Measurements from ENCODE around the gene BICD1.

Gene BICD1

GRCh38 chr12:32285489-32285888 lies 178.8 kb downstream of the BICD1 start:
- no peak for DNase-seq

- no peak for DNase-seq
Measured at GRCh38 chr12:32290411-32290810, 183.8 kb downstream of the BICD1 start.

GRCh38 chr12:32292151-32292550 lies 185.5 kb downstream of the BICD1 start:
- no peak for DNase-seq

GRCh38 chr12:32293808-32294419 lies 187.3 kb downstream of the BICD1 start:
- no peak for DNase-seq

GRCh38 chr12:32296567-32296966 lies 189.9 kb downstream of the BICD1 start:
- no peak for DNase-seq

- DNase-seq: no peak
Measured at GRCh38 chr12:32298917-32299316, 192.3 kb downstream of the BICD1 start.

DNA sequence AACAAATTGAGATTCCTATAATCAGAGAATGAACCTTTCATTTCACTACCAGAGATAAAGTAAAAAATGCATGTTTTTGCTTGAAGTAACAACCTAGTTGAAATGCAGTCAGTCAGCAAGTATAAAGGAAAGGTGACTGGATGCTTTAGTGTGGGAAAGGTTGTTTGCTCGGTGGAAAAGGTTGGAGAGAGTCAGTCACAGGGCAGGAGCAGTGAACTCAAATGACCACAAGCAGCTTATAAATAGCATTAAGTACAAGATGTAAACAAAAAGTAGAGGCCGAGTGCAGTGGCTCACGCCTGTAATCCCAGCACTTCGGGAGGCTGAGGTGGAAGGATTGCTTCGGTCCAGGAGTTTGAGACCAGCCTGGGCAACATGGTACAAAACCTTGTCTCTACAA lies 194.6 kb downstream of the BICD1 start:
- no peak for DNase-seq

DNA sequence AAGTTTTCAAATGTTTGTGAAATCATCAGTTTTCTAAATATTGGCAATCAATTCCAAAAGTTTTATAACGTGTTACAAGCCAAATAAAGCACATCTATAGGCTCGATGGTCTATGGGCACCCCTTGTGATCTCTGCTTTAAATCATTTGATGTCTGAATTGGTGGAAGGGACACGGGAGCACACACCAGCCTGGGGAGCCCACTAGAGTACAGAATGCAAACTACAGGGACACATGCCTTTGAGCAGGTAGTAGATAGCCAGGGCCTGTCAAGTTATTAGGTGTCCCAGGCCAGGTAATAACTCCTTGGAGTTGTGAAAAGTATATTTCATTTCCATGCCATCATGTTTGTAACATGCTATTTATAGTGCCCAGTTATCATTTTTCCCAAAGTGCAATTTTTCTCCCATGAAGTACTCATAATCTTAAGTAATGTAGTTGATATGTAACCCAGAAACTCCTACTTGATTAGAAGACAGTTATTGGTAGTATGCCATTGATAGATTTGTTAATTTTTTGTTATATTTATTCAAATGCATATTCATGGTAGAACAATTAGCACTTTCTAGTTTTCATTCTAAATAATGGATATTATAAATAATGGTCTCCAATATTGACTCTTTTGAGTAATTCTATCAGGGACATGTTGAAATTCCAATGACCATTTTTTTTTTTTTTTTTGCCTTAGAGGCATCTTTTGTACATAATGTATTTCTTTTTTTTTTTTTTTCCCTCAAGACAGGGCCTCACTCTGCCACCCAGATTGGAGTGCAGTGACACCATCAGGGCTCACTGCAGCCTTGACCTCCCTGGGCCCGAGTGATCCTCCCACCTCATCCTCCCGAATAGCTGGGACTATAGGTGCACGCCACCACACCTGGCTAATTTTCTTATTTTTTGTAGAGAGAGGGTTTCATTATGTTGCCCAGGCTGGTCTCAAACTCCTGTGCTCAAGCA lies 195.8 kb downstream of the BICD1 start:
- DNase-seq: peak; percentile 39

GRCh38 chr12:32303174-32303549 lies 196.5 kb downstream of the BICD1 start:
- DNase-seq: no peak

GRCh38 chr12:32305163-32305562 lies 198.5 kb downstream of the BICD1 start:
- no peak for DNase-seq

GRCh38 chr12:32307326-32307725 lies 200.7 kb downstream of the BICD1 start:
- DNase-seq: no peak

DNA sequence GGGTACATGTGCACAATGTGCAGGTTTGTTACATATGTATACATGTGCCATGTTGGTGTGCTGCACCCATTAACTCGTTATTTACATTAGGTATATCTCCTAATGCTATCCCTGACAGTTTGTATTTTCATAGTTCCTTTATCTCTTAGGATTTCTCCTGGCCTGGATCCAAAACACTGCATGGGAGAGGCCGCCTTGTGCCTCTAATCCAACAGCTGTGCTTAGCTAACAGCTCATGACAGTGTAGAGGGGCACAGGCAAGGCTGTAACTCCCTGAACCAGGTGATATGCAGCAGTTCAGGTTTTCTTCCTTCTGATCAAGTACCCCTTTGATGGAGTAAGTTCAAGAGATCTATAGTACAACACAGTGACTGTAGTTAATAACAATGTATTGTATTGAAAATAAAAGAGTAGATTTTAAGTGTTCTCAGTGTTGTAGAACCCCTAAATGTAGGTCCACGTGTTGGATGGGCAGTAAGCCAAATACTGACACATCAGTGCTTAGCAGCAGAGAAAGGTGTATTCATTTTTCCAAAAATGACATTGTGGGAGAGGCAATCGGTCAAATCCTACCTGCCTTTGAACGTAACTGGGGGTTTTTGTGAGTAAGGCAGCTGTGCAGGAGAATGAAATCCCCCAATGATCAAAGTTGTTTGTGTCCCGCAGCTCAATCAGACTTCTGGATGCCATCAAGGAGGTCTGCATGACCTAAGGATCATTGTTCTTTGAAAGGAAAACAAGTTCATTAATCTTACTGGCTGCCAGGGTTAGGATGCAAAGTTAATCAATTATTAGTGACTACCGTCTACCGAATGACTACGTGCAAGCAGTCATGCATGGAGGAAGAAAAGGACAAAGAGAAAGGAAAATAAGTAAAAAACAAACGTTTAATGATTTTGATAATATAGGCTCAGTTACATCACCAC lies 203.4 kb downstream of the BICD1 start:
- no peak for DNase-seq

DNA sequence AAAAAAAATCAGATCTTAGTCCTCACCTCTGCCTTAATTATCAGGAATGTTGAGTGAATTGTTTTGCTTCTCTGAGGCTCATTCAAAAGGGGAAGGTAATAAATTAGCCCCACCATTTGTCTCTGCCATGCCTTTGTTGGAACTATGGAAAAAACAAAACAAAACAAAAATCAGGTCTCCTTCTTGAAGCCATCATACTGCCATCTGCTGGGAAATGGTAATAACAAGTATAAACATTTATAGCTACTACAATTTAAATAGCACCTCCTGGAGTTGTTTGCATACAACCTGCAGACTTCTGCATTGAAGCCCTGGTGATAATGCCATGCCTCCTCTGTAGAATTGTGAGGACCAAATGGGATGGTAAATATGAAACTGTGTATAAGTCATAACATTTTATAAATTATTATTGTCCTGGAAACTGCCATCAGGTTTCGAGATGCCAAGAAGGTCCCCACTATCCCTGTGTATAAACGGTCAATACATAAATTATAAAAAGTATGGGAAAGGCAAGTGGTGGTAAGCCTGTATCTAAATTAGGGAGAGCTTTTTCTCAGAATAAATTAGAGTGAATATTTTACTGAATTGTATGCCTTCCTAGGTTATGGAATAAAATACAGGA lies 205.5 kb downstream of the BICD1 start:
- peak; percentile 53 for DNase-seq

DNA sequence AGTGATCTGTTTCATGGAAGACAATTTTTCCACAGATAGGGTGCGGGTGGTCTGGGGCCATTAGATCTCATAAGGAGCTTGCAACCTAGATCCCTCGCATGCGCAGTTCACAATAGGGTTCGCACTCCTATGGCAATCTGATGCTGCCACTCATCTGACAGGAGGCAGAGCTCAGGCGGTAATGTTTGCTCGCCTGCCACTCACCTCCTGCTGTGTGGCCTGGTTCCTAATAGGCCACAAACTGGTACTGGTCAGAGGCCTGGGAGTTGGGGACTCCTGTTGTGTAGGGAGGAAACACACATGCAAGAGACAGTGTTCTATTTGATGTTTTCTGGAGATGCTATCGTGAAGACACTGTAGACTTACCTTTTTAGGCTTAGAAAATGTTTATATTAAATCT lies 215.7 kb downstream of the BICD1 start:
- no peak for DNase-seq

GRCh38 chr12:32331133-32331532 lies 224.5 kb downstream of the BICD1 start:
- DNase-seq: no peak

DNA sequence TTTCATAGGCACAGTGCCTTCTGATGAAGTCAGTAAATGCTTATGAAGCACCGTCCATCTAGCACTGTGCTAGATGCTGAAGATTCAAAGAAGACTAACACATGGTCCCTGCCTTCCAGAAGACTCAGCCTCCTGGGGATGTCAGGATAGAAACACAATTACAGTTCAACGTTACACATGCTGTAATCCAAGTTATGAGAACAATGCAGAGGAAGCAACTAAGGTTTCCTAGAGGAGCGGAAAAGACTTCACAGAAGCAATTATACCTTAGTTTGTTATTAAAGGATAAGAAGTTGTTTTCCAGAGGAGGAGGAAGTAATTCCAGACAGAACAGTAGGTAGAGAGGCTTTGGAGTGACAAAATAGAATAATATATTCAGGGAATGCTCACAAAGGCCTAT lies 225.8 kb downstream of the BICD1 start:
- no peak for DNase-seq

DNA sequence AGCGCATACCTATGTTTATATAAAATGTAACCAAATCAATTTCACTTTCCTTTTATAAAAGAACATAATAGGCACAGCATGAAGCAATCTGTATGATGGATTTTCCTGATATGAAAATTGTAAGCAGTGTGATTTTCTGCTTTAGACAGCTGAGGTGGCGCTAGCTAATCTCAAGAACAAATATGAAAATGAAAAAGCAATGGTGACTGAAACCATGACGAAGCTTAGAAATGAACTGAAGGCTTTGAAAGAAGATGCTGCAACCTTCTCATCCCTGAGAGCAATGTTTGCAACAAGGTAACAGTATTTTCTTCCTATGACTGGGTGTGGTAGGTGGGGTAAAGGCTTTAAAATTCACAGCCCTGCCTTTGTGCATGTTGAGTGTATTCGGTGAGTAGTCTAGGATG lies 227.7 kb downstream of the BICD1 start:
- DNase-seq: no peak

DNA sequence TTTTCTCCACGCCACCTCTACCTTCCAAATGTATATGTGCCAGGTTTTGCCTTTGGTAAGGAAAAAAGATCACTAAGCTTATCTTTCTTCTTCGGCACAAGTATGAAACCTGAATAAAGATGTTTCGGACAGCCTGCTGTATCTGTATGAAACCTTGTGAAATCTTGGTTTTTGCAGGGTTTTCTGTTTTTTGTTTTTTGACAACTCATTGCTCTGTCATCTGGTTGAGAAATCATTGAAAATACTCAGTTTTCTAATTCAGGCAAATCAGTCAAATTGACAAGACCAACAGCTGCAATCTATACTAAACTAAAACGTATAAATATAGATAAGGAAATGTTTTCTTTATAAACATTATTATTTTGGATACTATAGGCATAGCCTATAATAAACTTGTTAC lies 229.6 kb downstream of the BICD1 start:
- no peak for DNase-seq

DNA sequence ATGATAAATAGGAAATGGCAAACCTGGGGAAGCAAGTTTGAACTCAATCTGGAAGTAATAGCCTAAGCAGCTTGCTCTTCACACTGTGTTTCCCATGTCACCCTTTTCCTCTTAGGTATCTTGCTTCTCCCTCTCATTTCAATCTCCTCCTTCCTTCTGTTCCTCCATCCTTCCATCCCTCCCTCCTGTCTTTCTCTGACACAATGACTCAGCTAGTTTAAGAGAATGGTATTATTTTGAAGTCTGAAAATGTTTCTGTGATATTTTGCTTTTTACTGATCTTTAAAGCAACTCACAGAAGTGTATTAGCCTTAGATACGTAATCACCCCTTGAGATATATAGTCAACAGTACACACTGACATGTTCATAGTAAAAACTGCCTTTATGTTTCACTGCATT lies 236.8 kb downstream of the BICD1 start:
- no peak for DNase-seq

- no peak for DNase-seq
Measured at GRCh38 chr12:32344047-32344446, 237.4 kb downstream of the BICD1 start.

DNA sequence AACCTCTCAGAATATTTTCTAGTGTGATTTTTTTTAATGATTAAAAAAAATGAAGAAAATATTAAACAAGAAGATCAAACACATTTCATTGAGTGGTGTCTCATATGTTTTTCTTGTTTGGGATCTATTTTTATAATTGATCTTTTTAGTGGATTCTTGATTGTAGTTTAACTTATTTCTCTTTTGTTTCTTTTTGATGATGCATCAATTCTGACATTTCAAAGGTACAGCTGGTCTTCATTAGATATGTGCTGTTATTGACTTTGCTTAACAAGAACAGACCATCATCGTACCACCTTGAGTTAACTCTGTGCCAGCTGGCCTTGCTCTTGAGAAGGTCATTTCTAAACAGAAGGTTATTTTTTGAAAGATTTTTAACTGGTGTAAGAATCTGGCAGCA lies 246.9 kb downstream of the BICD1 start:
- no peak for DNase-seq

DNA sequence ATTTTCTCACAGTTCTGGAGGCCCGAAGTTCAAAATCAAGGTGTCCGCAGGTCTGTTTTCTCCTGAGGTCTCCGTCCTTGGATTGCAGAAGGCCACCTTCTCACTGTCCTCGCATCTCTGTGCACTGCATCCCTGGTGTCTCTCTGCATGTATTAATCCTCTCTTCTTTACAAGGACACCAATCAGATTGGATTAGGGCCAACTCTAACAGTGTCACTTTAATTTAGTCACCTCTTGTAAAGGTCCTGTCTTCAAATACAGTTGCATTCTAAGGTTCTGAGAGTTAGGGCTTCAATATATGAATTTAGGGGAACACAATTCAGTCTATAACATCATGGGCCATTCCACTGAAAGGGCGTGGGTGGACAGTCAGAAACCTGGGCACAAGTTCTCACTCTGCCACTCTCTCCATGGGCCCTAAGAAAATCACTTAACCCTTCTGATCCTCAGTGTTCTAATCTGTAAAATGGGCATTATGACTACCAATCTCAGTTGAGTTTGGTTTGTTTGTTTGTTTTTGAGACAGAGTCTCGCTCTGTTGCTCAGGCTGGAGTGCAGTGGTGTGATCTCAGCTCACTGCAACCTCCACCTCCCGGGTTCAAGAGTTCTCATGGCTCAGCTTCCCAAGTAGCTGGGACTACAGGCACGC lies 251.1 kb downstream of the BICD1 start:
- DNase-seq: no peak
